ENCODE data around the gene CHKA. TPM values are rescaled to one million over a fixed set of nuclear protein-coding genes. Genes with fewer than 3 reads are reported as not detected.
A peak's percentile ranks its signal among the peaks of the same experiment; 100 is the strongest.

Gene CHKA
- total RNA-seq, 1 experiment from 2014 or later = 35.8 TPM

GRCh38 chr11:68116974-68117373 is 4.2 kb downstream of the CHKA start:
- Histone ChIP-seq H3K79me2 (ENCODE audit: low read length) (peaks cover 84% of the 10 kb centered on the region), H3K9ac (ENCODE audit: low read length) (no peak overlapping the region), H3K4me1 (ENCODE audit: low read length) (peaks cover 41% of the 10 kb centered on the region), H4K20me1 (ENCODE audit: insufficient read depth, low read depth, low read length) (peaks cover 18% of the 10 kb centered on the region), H3K9me3 (ENCODE audit: low read length) (no peaks in the 10 kb centered on the region), H3K9me2 (replicated peaks; ENCODE audit: insufficient read depth, low read length) (no peaks in the 10 kb centered on the region), H3K36me3 (ENCODE audit: insufficient read depth, low read length) (peaks cover 7% of the 10 kb centered on the region; the same call in 1 of the 2 replicates), H3K27ac (ENCODE audit: low read length) (no peak overlapping the region), H3K4me3 (ENCODE audit: low read length) (no peak overlapping the region), H3K4me2 (ENCODE audit: low read depth, low read length, poor library complexity, severe bottlenecking) (no peak overlapping the region), H3K27me3 (ENCODE audit: low read length) (no peaks in the 10 kb centered on the region), H2AFZ (ENCODE audit: low read length) (no peak overlapping the region)
- no peak for DNase-seq

- H3K79me2 ChIP-seq (ENCODE audit: low read length) = peaks cover 92% of the 10 kb centered on the region
- H3K4me1 ChIP-seq (ENCODE audit: low read length) = peaks cover 37% of the 10 kb centered on the region
- no peak for DNase-seq
- H3K27me3 ChIP-seq (ENCODE audit: low read length) = no peaks in the 10 kb centered on the region
- H3K36me3 ChIP-seq (ENCODE audit: insufficient read depth, low read length) = peaks cover 7% of the 10 kb centered on the region; the same call in 1 of the 2 replicates
- H3K9ac ChIP-seq (ENCODE audit: low read length) = no peak overlapping the region
- H4K20me1 ChIP-seq (ENCODE audit: insufficient read depth, low read depth, low read length) = peaks cover 18% of the 10 kb centered on the region
- H3K9me3 ChIP-seq (ENCODE audit: low read length) = no peaks in the 10 kb centered on the region
- H3K4me3 ChIP-seq (ENCODE audit: low read length) = no peak overlapping the region
- H3K27ac ChIP-seq (ENCODE audit: low read length) = no peak overlapping the region
- no peak overlapping the region for H2AFZ ChIP-seq (ENCODE audit: low read length)
- H3K4me2 ChIP-seq (ENCODE audit: low read depth, low read length, poor library complexity, severe bottlenecking) = no peak overlapping the region
- H3K9me2 ChIP-seq (replicated peaks; ENCODE audit: insufficient read depth, low read length) = no peaks in the 10 kb centered on the region
Measured at GRCh38 chr11:68116126-68116525, 5.1 kb downstream of the CHKA start.

- no peaks in the 10 kb centered on the region for H3K9me2 ChIP-seq (replicated peaks; ENCODE audit: insufficient read depth, low read length)
- no peak overlapping the region for H3K4me2 ChIP-seq (ENCODE audit: low read depth, low read length, poor library complexity, severe bottlenecking)
- no peak overlapping the region for H3K4me3 ChIP-seq (ENCODE audit: low read length)
- peaks cover 18% of the 10 kb centered on the region for H4K20me1 ChIP-seq (ENCODE audit: insufficient read depth, low read depth, low read length)
- H3K27me3 ChIP-seq (ENCODE audit: low read length) = no peaks in the 10 kb centered on the region
- H3K79me2 ChIP-seq (ENCODE audit: low read length) = peaks cover 98% of the 10 kb centered on the region
- peak overlapping the region; percentile 29; the same call in 1 of the 2 replicates for H3K27ac ChIP-seq (ENCODE audit: low read length)
- peaks cover 37% of the 10 kb centered on the region for H3K4me1 ChIP-seq (ENCODE audit: low read length)
- DNase-seq = no peak
- no peak overlapping the region for H2AFZ ChIP-seq (ENCODE audit: low read length)
- no peak overlapping the region for H3K9ac ChIP-seq (ENCODE audit: low read length)
- peaks cover 7% of the 10 kb centered on the region; the same call in 1 of the 2 replicates for H3K36me3 ChIP-seq (ENCODE audit: insufficient read depth, low read length)
- no peaks in the 10 kb centered on the region for H3K9me3 ChIP-seq (ENCODE audit: low read length)
Measured at GRCh38 chr11:68115285-68115684, 5.9 kb downstream of the CHKA start.

GRCh38 chr11:68113986-68114385 is 7.2 kb downstream of the CHKA start:
- H3K27ac ChIP-seq (ENCODE audit: low read length) = no peak overlapping the region
- peaks cover 95% of the 10 kb centered on the region for H3K79me2 ChIP-seq (ENCODE audit: low read length)
- H3K9me3 ChIP-seq (ENCODE audit: low read length) = no peaks in the 10 kb centered on the region
- H3K4me1 ChIP-seq (ENCODE audit: low read length) = peaks cover 24% of the 10 kb centered on the region
- H3K27me3 ChIP-seq (ENCODE audit: low read length) = no peaks in the 10 kb centered on the region
- H3K36me3 ChIP-seq (ENCODE audit: insufficient read depth, low read length) = peaks cover 7% of the 10 kb centered on the region; the same call in 1 of the 2 replicates
- no peak overlapping the region for H3K4me2 ChIP-seq (ENCODE audit: low read depth, low read length, poor library complexity, severe bottlenecking)
- H3K9ac ChIP-seq (ENCODE audit: low read length) = no peak overlapping the region
- H3K4me3 ChIP-seq (ENCODE audit: low read length) = no peak overlapping the region
- H2AFZ ChIP-seq (ENCODE audit: low read length) = no peak overlapping the region
- no peaks in the 10 kb centered on the region for H3K9me2 ChIP-seq (replicated peaks; ENCODE audit: insufficient read depth, low read length)
- H4K20me1 ChIP-seq (ENCODE audit: insufficient read depth, low read depth, low read length) = peaks cover 9% of the 10 kb centered on the region
- DNase-seq = no peak

GRCh38 chr11:68107689-68108088 is 13.5 kb downstream of the CHKA start:
- Histone ChIP-seq H3K4me2 (ENCODE audit: low read depth, low read length, poor library complexity, severe bottlenecking) (no peak overlapping the region), H2AFZ (ENCODE audit: low read length) (no peak overlapping the region), H3K27ac (ENCODE audit: low read length) (peak overlapping the region; percentile 44; the same call in 1 of the 2 replicates), H3K79me2 (ENCODE audit: low read length) (peaks cover 95% of the 10 kb centered on the region), H3K9me2 (replicated peaks; ENCODE audit: insufficient read depth, low read length) (no peaks in the 10 kb centered on the region), H3K9ac (ENCODE audit: low read length) (no peak overlapping the region), H3K27me3 (ENCODE audit: low read length) (no peaks in the 10 kb centered on the region), H3K9me3 (ENCODE audit: low read length) (no peaks in the 10 kb centered on the region), H3K4me3 (ENCODE audit: low read length) (no peak overlapping the region), H4K20me1 (ENCODE audit: insufficient read depth, low read depth, low read length) (0 out of 2 replicates have a peak, but pooled peaks cover 5% of the 10 kb centered on the region), H3K4me1 (ENCODE audit: low read length) (peaks cover 11% of the 10 kb centered on the region), H3K36me3 (ENCODE audit: insufficient read depth, low read length) (no peaks in the 10 kb centered on the region)
- no peak for DNase-seq

GRCh38 chr11:68106165-68106940 is 14.8 kb downstream of the CHKA start:
- Histone ChIP-seq H3K79me2 (ENCODE audit: low read length) (peaks cover 96% of the 10 kb centered on the region), H3K27me3 (ENCODE audit: low read length) (no peaks in the 10 kb centered on the region), H2AFZ (ENCODE audit: low read length) (no peak overlapping the region), H3K4me1 (ENCODE audit: low read length) (peaks cover 11% of the 10 kb centered on the region), H3K9me3 (ENCODE audit: low read length) (no peaks in the 10 kb centered on the region), H3K9me2 (replicated peaks; ENCODE audit: insufficient read depth, low read length) (no peaks in the 10 kb centered on the region), H3K9ac (ENCODE audit: low read length) (no peak overlapping the region), H3K36me3 (ENCODE audit: insufficient read depth, low read length) (no peaks in the 10 kb centered on the region), H3K4me3 (ENCODE audit: low read length) (no peak overlapping the region), H3K27ac (ENCODE audit: low read length) (no peak overlapping the region), H4K20me1 (ENCODE audit: insufficient read depth, low read depth, low read length) (0 out of 2 replicates have a peak, but pooled peaks cover 5% of the 10 kb centered on the region), H3K4me2 (ENCODE audit: low read depth, low read length, poor library complexity, severe bottlenecking) (no peak overlapping the region)
- DNase-seq = no peak

- Histone ChIP-seq H2AFZ (ENCODE audit: low read length) (no peak overlapping the region), H3K36me3 (ENCODE audit: insufficient read depth, low read length) (no peaks in the 10 kb centered on the region), H3K9me3 (ENCODE audit: low read length) (no peaks in the 10 kb centered on the region), H3K4me2 (ENCODE audit: low read depth, low read length, poor library complexity, severe bottlenecking) (peak overlapping the region; percentile 34), H3K9me2 (replicated peaks; ENCODE audit: insufficient read depth, low read length) (no peaks in the 10 kb centered on the region), H3K27me3 (ENCODE audit: low read length) (no peaks in the 10 kb centered on the region), H3K4me3 (ENCODE audit: low read length) (no peak overlapping the region), H3K9ac (ENCODE audit: low read length) (0 out of 2 replicates have a peak overlapping the region, but pooled peaks have one; percentile 7), H3K79me2 (ENCODE audit: low read length) (peaks cover 86% of the 10 kb centered on the region), H3K27ac (ENCODE audit: low read length) (peak overlapping the region; percentile 67), H4K20me1 (ENCODE audit: insufficient read depth, low read depth, low read length) (no peaks in the 10 kb centered on the region), H3K4me1 (ENCODE audit: low read length) (peaks cover 18% of the 10 kb centered on the region)
- DNase-seq = no peak
Measured at GRCh38 chr11:68099474-68100405, 21.4 kb downstream of the CHKA start.

- H4K20me1 ChIP-seq (ENCODE audit: insufficient read depth, low read depth, low read length) = no peaks in the 10 kb centered on the region
- peak overlapping the region; percentile 34 for H3K4me2 ChIP-seq (ENCODE audit: low read depth, low read length, poor library complexity, severe bottlenecking)
- peaks cover 4% of the 10 kb centered on the region; the same call in 1 of the 2 replicates for H3K36me3 ChIP-seq (ENCODE audit: insufficient read depth, low read length)
- DNase-seq = no peak
- peaks cover 86% of the 10 kb centered on the region for H3K79me2 ChIP-seq (ENCODE audit: low read length)
- H3K9me2 ChIP-seq (replicated peaks; ENCODE audit: insufficient read depth, low read length) = no peaks in the 10 kb centered on the region
- peak overlapping the region; percentile 67 for H3K27ac ChIP-seq (ENCODE audit: low read length)
- no peaks in the 10 kb centered on the region for H3K9me3 ChIP-seq (ENCODE audit: low read length)
- H2AFZ ChIP-seq (ENCODE audit: low read length) = no peak overlapping the region
- H3K4me3 ChIP-seq (ENCODE audit: low read length) = no peak overlapping the region
- H3K4me1 ChIP-seq (ENCODE audit: low read length) = peaks cover 24% of the 10 kb centered on the region
- H3K9ac ChIP-seq (ENCODE audit: low read length) = no peak overlapping the region
- H3K27me3 ChIP-seq (ENCODE audit: low read length) = no peaks in the 10 kb centered on the region
Measured at GRCh38 chr11:68099057-68099456, 22.1 kb downstream of the CHKA start.

Data from Karpas-422 (cell line).